ENCODE results near the gene TREM2.
A peak's percentile ranks its signal among the peaks of the same experiment; 100 is the strongest.

TREM2 gene

GRCh38 chr6:41157323-41157722 lies 5.6 kb downstream of the TREM2 start:
- Histone ChIP-seq H3K9ac (ENCODE audit: low read length) (no peak overlapping the region), H2AK5ac (ENCODE audit: low read length) (no peak overlapping the region), H2BK120ac (ENCODE audit: insufficient read depth, low read length, poor library complexity) (no peak overlapping the region), H3K14ac (ENCODE audit: low read length) (no peak overlapping the region), H3K18ac (ENCODE audit: low read length) (no peak overlapping the region), H3K27me3 (ENCODE audit: insufficient read depth, low read length) (no peaks in the 10 kb centered on the region), H4K12ac (ENCODE audit: low read depth, low read length) (no peak overlapping the region), H4K91ac (ENCODE audit: low read depth, low read length) (no peak overlapping the region), H3K4me1 (ENCODE audit: control insufficient read depth in 1 of 2, insufficient read depth in 2 of 2, low read length in 2 of 2) (peaks cover 2 to 15% of the 10 kb centered on the region in 2 experiments), H3K79me2 (ENCODE audit: control insufficient read depth, insufficient read depth, low read length, poor library complexity) (no peaks in the 10 kb centered on the region), H3K4me3 (ENCODE audit: low read depth, low read length) (no peak overlapping the region), H4K8ac (ENCODE audit: low read depth, low read length) (no peak overlapping the region), H3K79me1 (ENCODE audit: low read length) (no peaks in the 10 kb centered on the region), H3K4ac (ENCODE audit: low read depth, low read length) (no peak overlapping the region), H3K36me3 (ENCODE audit: control insufficient read depth in 1 of 2, insufficient read depth in 2 of 2, low read length in 2 of 2) (no peaks in the 10 kb centered on the region), H3K4me2 (ENCODE audit: low read length) (no peak overlapping the region), H3K23ac (ENCODE audit: low read length) (no peak overlapping the region), H2AFZ (ENCODE audit: insufficient read depth, low read length, poor library complexity) (no peak overlapping the region), H2BK12ac (ENCODE audit: low read length) (no peak overlapping the region), H3K9me3 (ENCODE audit: insufficient read depth, low read depth, low read length) (peaks cover 3% of the 10 kb centered on the region), H2BK5ac (ENCODE audit: low read depth, low read length, poor library complexity) (no peak overlapping the region), H3K27ac (ENCODE audit: low read depth, low read length) (no peak overlapping the region)
- no CpG with 5 or more reads among the region's 5 CpGs for WGBS (ENCODE audit: extremely low coverage, insufficient coverage, insufficient read length)
- no peak for DNase-seq

- Histone ChIP-seq H4K8ac (ENCODE audit: low read depth, low read length) (no peak overlapping the region), H3K79me2 (ENCODE audit: control insufficient read depth, insufficient read depth, low read length, poor library complexity) (no peaks in the 10 kb centered on the region), H2BK12ac (ENCODE audit: low read length) (no peak overlapping the region), H3K14ac (ENCODE audit: low read length) (no peak overlapping the region), H2AFZ (ENCODE audit: insufficient read depth, low read length, poor library complexity) (no peak overlapping the region), H3K36me3 (ENCODE audit: control insufficient read depth in 1 of 2, insufficient read depth in 2 of 2, low read length in 2 of 2) (no peaks in the 10 kb centered on the region), H3K18ac (ENCODE audit: low read length) (no peak overlapping the region), H2AK5ac (ENCODE audit: low read length) (no peak overlapping the region), H3K4me1 (ENCODE audit: control insufficient read depth in 1 of 2, insufficient read depth in 2 of 2, low read length in 2 of 2) (peaks cover 2 to 15% of the 10 kb centered on the region in 2 experiments), H3K4me2 (ENCODE audit: low read length) (no peak overlapping the region), H3K79me1 (ENCODE audit: low read length) (no peaks in the 10 kb centered on the region), H4K91ac (ENCODE audit: low read depth, low read length) (no peak overlapping the region), H3K4ac (ENCODE audit: low read depth, low read length) (no peak overlapping the region), H2BK5ac (ENCODE audit: low read depth, low read length, poor library complexity) (no peak overlapping the region), H3K9ac (ENCODE audit: low read length) (no peak overlapping the region), H3K27ac (ENCODE audit: low read depth, low read length) (no peak overlapping the region), H4K12ac (ENCODE audit: low read depth, low read length) (no peak overlapping the region), H2BK120ac (ENCODE audit: insufficient read depth, low read length, poor library complexity) (no peak overlapping the region), H3K4me3 (ENCODE audit: low read depth, low read length) (no peak overlapping the region), H3K23ac (ENCODE audit: low read length) (no peak overlapping the region), H3K27me3 (ENCODE audit: insufficient read depth, low read length) (no peaks in the 10 kb centered on the region), H3K9me3 (ENCODE audit: insufficient read depth, low read depth, low read length) (peaks cover 3% of the 10 kb centered on the region)
- WGBS (ENCODE audit: extremely low coverage, insufficient coverage, insufficient read length) = no CpG with 5 or more reads among the region's 6 CpGs
- DNase-seq = no peak
Measured at GRCh38 chr6:41156771-41157170, 6.1 kb downstream of the TREM2 start.

GRCh38 chr6:41156001-41156400 lies 6.9 kb downstream of the TREM2 start:
- Histone ChIP-seq H2BK120ac (ENCODE audit: insufficient read depth, low read length, poor library complexity) (no peak overlapping the region), H3K36me3 (ENCODE audit: control insufficient read depth in 1 of 2, insufficient read depth in 2 of 2, low read length in 2 of 2) (no peaks in the 10 kb centered on the region), H3K79me1 (ENCODE audit: low read length) (no peaks in the 10 kb centered on the region), H3K79me2 (ENCODE audit: control insufficient read depth, insufficient read depth, low read length, poor library complexity) (no peaks in the 10 kb centered on the region), H2AFZ (ENCODE audit: insufficient read depth, low read length, poor library complexity) (no peak overlapping the region), H3K4ac (ENCODE audit: low read depth, low read length) (no peak overlapping the region), H3K9me3 (ENCODE audit: insufficient read depth, low read depth, low read length) (peaks cover 3% of the 10 kb centered on the region), H3K14ac (ENCODE audit: low read length) (no peak overlapping the region), H2BK12ac (ENCODE audit: low read length) (no peak overlapping the region), H4K12ac (ENCODE audit: low read depth, low read length) (no peak overlapping the region), H3K27me3 (ENCODE audit: insufficient read depth, low read length) (no peaks in the 10 kb centered on the region), H3K4me2 (ENCODE audit: low read length) (no peak overlapping the region), H4K8ac (ENCODE audit: low read depth, low read length) (no peak overlapping the region), H4K91ac (ENCODE audit: low read depth, low read length) (no peak overlapping the region), H3K23ac (ENCODE audit: low read length) (no peak overlapping the region), H3K4me1 (ENCODE audit: control insufficient read depth in 1 of 2, insufficient read depth in 2 of 2, low read length in 2 of 2) (peaks cover 2 to 13% of the 10 kb centered on the region in 2 experiments), H3K27ac (ENCODE audit: low read depth, low read length) (no peak overlapping the region), H3K4me3 (ENCODE audit: low read depth, low read length) (no peak overlapping the region), H3K18ac (ENCODE audit: low read length) (no peak overlapping the region), H3K9ac (ENCODE audit: low read length) (no peak overlapping the region), H2AK5ac (ENCODE audit: low read length) (no peak overlapping the region), H2BK5ac (ENCODE audit: low read depth, low read length, poor library complexity) (no peak overlapping the region)
- no CpG with 5 or more reads among the region's 4 CpGs for WGBS (ENCODE audit: extremely low coverage, insufficient coverage, insufficient read length)
- DNase-seq = peak in 1 of 2 donors; percentile 2

GRCh38 chr6:41155132-41155805 lies 7.6 kb downstream of the TREM2 start:
- peak; percentile 58 to 85 for DNase-seq
- H3K27ac ChIP-seq (ENCODE audit: low read depth, low read length) = no peak overlapping the region
- no peak overlapping the region for H4K12ac ChIP-seq (ENCODE audit: low read depth, low read length)
- no peak overlapping the region for H3K4me2 ChIP-seq (ENCODE audit: low read length)
- no peak overlapping the region for H3K18ac ChIP-seq (ENCODE audit: low read length)
- no CpG with 5 or more reads among the region's 7 CpGs for WGBS (ENCODE audit: extremely low coverage, insufficient coverage, insufficient read length)
- no peak overlapping the region for H2BK5ac ChIP-seq (ENCODE audit: low read depth, low read length, poor library complexity)
- H3K9ac ChIP-seq (ENCODE audit: low read length) = no peak overlapping the region
- H2BK12ac ChIP-seq (ENCODE audit: low read length) = no peak overlapping the region
- no peak overlapping the region for H2AFZ ChIP-seq (ENCODE audit: insufficient read depth, low read length, poor library complexity)
- no peak overlapping the region for H3K4ac ChIP-seq (ENCODE audit: low read depth, low read length)
- H3K79me2 ChIP-seq (ENCODE audit: control insufficient read depth, insufficient read depth, low read length, poor library complexity) = no peaks in the 10 kb centered on the region
- H4K91ac ChIP-seq (ENCODE audit: low read depth, low read length) = no peak overlapping the region
- no peak overlapping the region for H4K8ac ChIP-seq (ENCODE audit: low read depth, low read length)
- H3K14ac ChIP-seq (ENCODE audit: low read length) = no peak overlapping the region
- H3K4me3 ChIP-seq (ENCODE audit: low read depth, low read length) = no peak overlapping the region
- no peak overlapping the region for H2BK120ac ChIP-seq (ENCODE audit: insufficient read depth, low read length, poor library complexity)
- no peaks in the 10 kb centered on the region for H3K36me3 ChIP-seq (ENCODE audit: control insufficient read depth in 1 of 2, insufficient read depth in 2 of 2, low read length in 2 of 2)
- H3K23ac ChIP-seq (ENCODE audit: low read length) = no peak overlapping the region
- H3K79me1 ChIP-seq (ENCODE audit: low read length) = no peaks in the 10 kb centered on the region
- no peak overlapping the region for H2AK5ac ChIP-seq (ENCODE audit: low read length)
- no peaks in the 10 kb centered on the region for H3K27me3 ChIP-seq (ENCODE audit: insufficient read depth, low read length)
- peaks cover 3% of the 10 kb centered on the region for H3K9me3 ChIP-seq (ENCODE audit: insufficient read depth, low read depth, low read length)
- H3K4me1 ChIP-seq (ENCODE audit: control insufficient read depth in 1 of 2, insufficient read depth in 2 of 2, low read length in 2 of 2) = peaks cover 2 to 13% of the 10 kb centered on the region in 2 experiments
